K562 (cell line): Measurements from ENCODE around the gene COQ3.

Experiments used
- FOS ChIP-seq: IDR thresholded peaks from 3 replicates; pipeline ENCODE4 v1.6.1; 2011; ENCODE audit not compliant: insufficient read length; ENCODE audit errors: extremely low read depth
- LARP7 ChIP-seq: fragments of 450-650 bp; IDR thresholded peaks from 2 replicates; pipeline ENCODE4 v1.6.1; 2016
- ZNF217 ChIP-seq: sonication (generic); formaldehyde crosslinking; IDR thresholded peaks from 2 replicates; pipeline ENCODE4 v1.8.0; 2022; ENCODE audit warnings: mild to moderate bottlenecking, missing genetic modification reagents
- TF ChIP-seq, protein P1 (sequence below): sonication (generic); formaldehyde crosslinking; IDR thresholded peaks from 2 replicates; pipeline ENCODE4 v1.9.0; 2022; ENCODE audit warnings: mild to moderate bottlenecking, missing genetic modification reagents
- TF ChIP-seq, protein P2 (sequence below): fragments of 450-650 bp; formaldehyde crosslinking; IDR thresholded peaks from 2 replicates; pipeline ENCODE4 v1.4.0; 2022; ENCODE audit warnings: mild to moderate bottlenecking, moderate library complexity

DNA sequence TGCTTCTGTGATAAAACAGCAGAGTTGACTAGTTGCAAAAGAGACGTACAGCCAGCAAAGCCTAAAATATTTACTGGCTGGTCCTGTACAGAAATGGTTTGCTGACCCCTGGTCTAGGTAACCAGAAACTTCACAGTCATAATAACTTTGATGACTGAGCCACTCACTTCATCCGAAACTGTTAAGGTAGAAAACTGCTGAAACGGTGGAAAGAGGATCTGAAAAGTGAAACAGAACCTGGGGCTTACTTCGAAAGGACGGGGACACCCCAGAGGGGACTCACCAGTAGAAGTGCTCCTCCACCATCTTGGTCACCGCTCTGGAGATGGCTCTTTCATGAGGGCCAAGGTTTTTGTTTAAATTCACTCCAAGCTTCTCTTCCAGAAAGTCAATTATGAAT is 60.9 kb downstream of the COQ3 start:
- no peak for TF ChIP-seq LARP7
- TF ChIP-seq FOS, result no peak
- no peak for TF ChIP-seq ZNF217 (CRISPR knock-in tag)
- TF ChIP-seq, protein P1, sequence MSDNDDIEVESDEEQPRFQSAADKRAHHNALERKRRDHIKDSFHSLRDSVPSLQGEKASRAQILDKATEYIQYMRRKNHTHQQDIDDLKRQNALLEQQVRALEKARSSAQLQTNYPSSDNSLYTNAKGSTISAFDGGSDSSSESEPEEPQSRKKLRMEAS, result no peak
- TF ChIP-seq, protein P2, sequence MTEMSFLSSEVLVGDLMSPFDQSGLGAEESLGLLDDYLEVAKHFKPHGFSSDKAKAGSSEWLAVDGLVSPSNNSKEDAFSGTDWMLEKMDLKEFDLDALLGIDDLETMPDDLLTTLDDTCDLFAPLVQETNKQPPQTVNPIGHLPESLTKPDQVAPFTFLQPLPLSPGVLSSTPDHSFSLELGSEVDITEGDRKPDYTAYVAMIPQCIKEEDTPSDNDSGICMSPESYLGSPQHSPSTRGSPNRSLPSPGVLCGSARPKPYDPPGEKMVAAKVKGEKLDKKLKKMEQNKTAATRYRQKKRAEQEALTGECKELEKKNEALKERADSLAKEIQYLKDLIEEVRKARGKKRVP (CRISPR knock-in tag), result no peak
